ENCODE data around the gene UQCRC1.

UQCRC1 gene

GRCh38 chr3:48633256-48633655, 23.8 kb upstream of the UQCRC1 start:
- no peak for DNase-seq (ENCODE audit: low read depth)

GRCh38 chr3:48631516-48632448, 22.3 kb upstream of the UQCRC1 start:
- no peak for DNase-seq (ENCODE audit: low read depth)

GRCh38 chr3:48630833-48631232, 21.4 kb upstream of the UQCRC1 start:
- no peak for DNase-seq (ENCODE audit: low read depth)

- no peak for DNase-seq (ENCODE audit: low read depth)
These were observed 21.0 kb upstream of the UQCRC1 start for GRCh38 chr3:48630407-48630806.

GRCh38 chr3:48629894-48630293, 20.4 kb upstream of the UQCRC1 start:
- DNase-seq (ENCODE audit: low read depth), result no peak

GRCh38 chr3:48628277-48629017, 19.0 kb upstream of the UQCRC1 start:
- DNase-seq (ENCODE audit: low read depth), result no peak

GRCh38 chr3:48625600-48625999, 16.2 kb upstream of the UQCRC1 start:
- no peak for DNase-seq (ENCODE audit: low read depth)

- DNase-seq (ENCODE audit: low read depth), result no peak
These were observed 15.3 kb upstream of the UQCRC1 start for GRCh38 chr3:48624767-48625166.

- no peak for DNase-seq (ENCODE audit: low read depth)
These were observed 14.6 kb upstream of the UQCRC1 start for GRCh38 chr3:48623851-48624547.

- no peak for DNase-seq (ENCODE audit: low read depth)
These were observed 12.0 kb upstream of the UQCRC1 start, which contains the start of gene TMEM89 for GRCh38 chr3:48621461-48621869. Gene TMEM89, minus strand, starts transcription at chr3:48621769. Its CDS starts 13 bp downstream, at chr3:48621756.

- DNase-seq (ENCODE audit: low read depth), result no peak
These were observed 10.4 kb upstream of the UQCRC1 start for GRCh38 chr3:48619541-48620524.

GRCh38 chr3:48617559-48617958, 8.1 kb upstream of the UQCRC1 start:
- DNase-seq (ENCODE audit: low read depth), result no peak

GRCh38 chr3:48614044-48614443, 4.6 kb upstream of the UQCRC1 start:
- DNase-seq (ENCODE audit: low read depth), result no peak

- no peak for DNase-seq (ENCODE audit: low read depth)
These were observed 2.9 kb upstream of the UQCRC1 start for GRCh38 chr3:48612309-48612708.

GRCh38 chr3:48607519-48607918, 1.9 kb downstream of the UQCRC1 start:
- DNase-seq (ENCODE audit: low read depth), result no peak

GRCh38 chr3:48601622-48601994, 7.8 kb downstream of the UQCRC1 start:
- DNase-seq (ENCODE audit: low read depth), result no peak

GRCh38 chr3:48600711-48601621, 8.5 kb downstream of the UQCRC1 start:
- DNase-seq (ENCODE audit: low read depth), result no peak

- no peak for DNase-seq (ENCODE audit: low read depth)
These were observed 9.7 kb downstream of the UQCRC1 start for GRCh38 chr3:48599509-48600285.

- DNase-seq (ENCODE audit: low read depth), result no peak
These were observed 10.4 kb downstream of the UQCRC1 start for GRCh38 chr3:48599077-48599501.
